ENCODE measurements around the gene ARHGEF2.

Gene ARHGEF2

GRCh38 chr1:155978973-155979429, 654 bp upstream of the ARHGEF2 start:
- peak overlapping the region; percentile 92 for H3K4me3 ChIP-seq (ENCODE audit: low read depth, low read length)
- DNase-seq (ENCODE audit: low read depth): peak; percentile 69
- TF ChIP-seq MYC (IDR thresholded peaks at IDR 0.05; ENCODE audit: low read depth, low read length) (no peak), CTCF (IDR thresholded peaks at IDR 0.05; ENCODE audit: low read depth, low read length) (no peak), MAX (IDR thresholded peaks at IDR 0.05; ENCODE audit: low read depth, low read length) (no peak), POLR2A (IDR thresholded peaks at IDR 0.05; ENCODE audit: extremely low read depth, insufficient read length) (peak; percentile 29)

- peak overlapping the region; percentile 92 for H3K4me3 ChIP-seq (ENCODE audit: low read depth, low read length)
Observed at GRCh38 chr1:155977690-155978324, 540 bp downstream of the ARHGEF2 start.

DNA sequence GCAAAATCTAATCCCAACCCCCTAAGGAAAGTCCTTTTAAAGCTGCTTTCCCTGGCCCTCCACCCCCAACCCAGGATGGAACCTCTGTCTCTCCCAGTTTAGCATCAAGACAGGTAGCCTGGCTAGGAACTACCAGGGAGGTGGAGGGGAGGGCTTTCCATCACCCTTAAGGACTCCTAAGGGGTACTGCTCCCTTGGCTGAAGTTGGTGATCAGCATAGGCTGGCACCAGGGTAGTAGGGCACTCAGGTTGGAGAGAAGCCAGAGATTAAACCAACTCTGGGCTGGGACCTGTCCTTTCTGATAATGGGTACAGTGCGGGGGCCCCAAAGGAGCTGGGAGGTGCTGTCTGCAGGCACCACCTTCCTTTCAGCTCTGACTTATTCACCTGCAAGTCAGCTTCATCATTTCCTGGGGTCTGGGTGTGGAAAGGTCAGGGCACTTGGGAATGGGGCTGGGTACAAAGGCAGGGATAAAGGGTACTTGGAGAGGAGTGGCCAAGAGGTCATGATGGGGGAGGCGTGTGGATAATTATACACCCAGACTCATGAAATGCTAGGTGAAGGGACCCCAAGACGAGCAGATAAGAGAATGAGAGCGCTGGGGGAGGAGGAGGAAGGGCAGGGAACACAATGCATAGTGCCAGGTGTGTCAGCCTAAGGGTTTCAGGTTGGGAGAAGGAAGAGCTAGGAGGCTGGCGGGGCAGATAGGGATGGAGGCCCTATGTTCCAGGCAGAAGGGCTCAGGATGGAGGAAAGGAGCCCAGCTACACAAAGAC, 1.2 kb downstream of the ARHGEF2 start:
- DNase-seq (ENCODE audit: low read depth): peak; percentile 54
- peak overlapping the region; percentile 92 for H3K4me3 ChIP-seq (ENCODE audit: low read depth, low read length)
- TF ChIP-seq POLR2A (IDR thresholded peaks at IDR 0.05; ENCODE audit: extremely low read depth, insufficient read length): no peak
- no peak for TF ChIP-seq MYC (IDR thresholded peaks at IDR 0.05; ENCODE audit: low read depth, low read length)
- TF ChIP-seq CTCF (IDR thresholded peaks at IDR 0.05; ENCODE audit: low read depth, low read length): no peak
- TF ChIP-seq MAX (IDR thresholded peaks at IDR 0.05; ENCODE audit: low read depth, low read length): no peak

More at GRCh38 chr1:155977690-155978324, 540 bp downstream of the ARHGEF2 start:
- peak; percentile 69 for DNase-seq (ENCODE audit: low read depth)
- TF ChIP-seq MYC (IDR thresholded peaks at IDR 0.05; ENCODE audit: low read depth, low read length) (no peak), POLR2A (IDR thresholded peaks at IDR 0.05; ENCODE audit: extremely low read depth, insufficient read length) (no peak), CTCF (IDR thresholded peaks at IDR 0.05; ENCODE audit: low read depth, low read length) (no peak), MAX (IDR thresholded peaks at IDR 0.05; ENCODE audit: low read depth, low read length) (no peak)

GRCh38 chr1:155976062-155976912, 2.1 kb downstream of the ARHGEF2 start:
- DNase-seq (ENCODE audit: low read depth): peak; percentile 97
- H3K4me3 ChIP-seq (ENCODE audit: low read depth, low read length): peak overlapping the region; percentile 92
- peak; percentile 60 for TF ChIP-seq POLR2A (IDR thresholded peaks at IDR 0.05; ENCODE audit: extremely low read depth, insufficient read length)
- peak; percentile 56 for TF ChIP-seq MAX (IDR thresholded peaks at IDR 0.05; ENCODE audit: low read depth, low read length)
- TF ChIP-seq MYC (IDR thresholded peaks at IDR 0.05; ENCODE audit: low read depth, low read length): peak; percentile 69
- TF ChIP-seq CTCF (IDR thresholded peaks at IDR 0.05; ENCODE audit: low read depth, low read length): no peak

DNA sequence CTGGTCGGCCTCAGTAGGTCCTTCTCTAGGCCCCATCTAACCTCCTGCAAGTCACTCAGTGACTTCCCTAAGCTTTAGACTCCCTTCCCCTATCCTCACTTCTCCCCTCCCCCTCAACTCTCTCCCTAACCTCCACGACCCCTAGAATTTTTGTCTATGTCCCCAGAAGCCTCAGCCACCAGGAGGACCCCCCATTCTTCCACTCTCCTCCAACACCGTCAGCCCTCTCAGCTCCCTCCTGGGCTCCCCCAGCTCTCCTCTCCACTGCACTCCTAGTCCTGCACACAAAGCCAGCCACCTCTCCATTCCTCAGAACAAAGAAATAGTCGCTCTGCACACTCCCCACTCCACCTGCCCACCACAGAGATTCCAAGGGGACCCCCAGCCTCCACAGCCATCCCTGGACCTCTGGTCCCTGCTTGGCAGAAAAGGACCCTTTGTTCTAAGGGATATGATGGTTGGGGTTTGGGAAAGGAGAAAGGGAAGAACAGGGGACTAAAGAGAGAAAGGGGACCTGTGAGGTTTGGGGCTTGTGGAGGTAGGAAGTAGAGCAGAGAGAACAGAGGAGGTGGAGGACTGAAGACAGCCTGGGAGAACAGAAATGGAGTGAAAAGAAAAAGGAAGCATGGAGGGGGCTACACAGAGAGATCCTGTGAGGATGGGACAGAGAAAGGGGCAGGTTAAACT, 2.8 kb downstream of the ARHGEF2 start:
- TF ChIP-seq CTCF (IDR thresholded peaks at IDR 0.05; ENCODE audit: low read depth, low read length) (no peak), MAX (IDR thresholded peaks at IDR 0.05; ENCODE audit: low read depth, low read length) (0 out of 2 replicates have a peak, but pooled peaks have one; percentile 4), POLR2A (IDR thresholded peaks at IDR 0.05; ENCODE audit: extremely low read depth, insufficient read length) (peak; percentile 5), MYC (IDR thresholded peaks at IDR 0.05; ENCODE audit: low read depth, low read length) (0 out of 2 replicates have a peak, but pooled peaks have one; percentile 22)
- DNase-seq (ENCODE audit: low read depth): peak; percentile 50
- peak overlapping the region; percentile 92 for H3K4me3 ChIP-seq (ENCODE audit: low read depth, low read length)

Data from NB4 (cell line).